Liver (tissue), 9 donors: ENCODE results near the gene CKAP5. TPM values are rescaled to one million over a fixed set of nuclear protein-coding genes. Genes with fewer than 3 reads are reported as not detected.

Experiments used
- DNase-seq: peaks from one replicate; pipeline ENCODE4 v3.0.0-alpha.2; 2017; ENCODE audit warnings: low spot score
- H3K27ac ChIP-seq, 2 donors: one replicate each; pipeline ENCODE4 v1.7.0; 2013; ENCODE audit warnings: inconsistent platforms in 2 of 2, low read length in 2 of 2, control low read depth in 1 of 2, low read depth in 1 of 2, mild to moderate bottlenecking in 1 of 2
- H3K27me3 ChIP-seq, 4 donors: one replicate each; pipeline versions ENCODE4 v1.6.1 to v1.7.0; 2013; ENCODE audit warnings: low read length in 3 of 4, inconsistent platforms in 1 of 4, mild to moderate bottlenecking in 1 of 4, moderate library complexity in 1 of 4; ENCODE audit not compliant: control insufficient read depth in 4 of 4, insufficient read depth in 4 of 4
- H3K36me3 ChIP-seq, 4 donors: one replicate each; pipeline versions ENCODE4 v1.6.1 to v1.7.0; 2013; ENCODE audit warnings: low read length in 3 of 4, mild to moderate bottlenecking in 3 of 4, low read depth in 1 of 4, moderate library complexity in 1 of 4; ENCODE audit not compliant: control insufficient read depth in 4 of 4, insufficient read depth in 3 of 4
- H3K4me1 ChIP-seq, 4 donors: one replicate each; pipeline versions ENCODE4 v1.6.1 to v1.7.0; 2013; ENCODE audit warnings: low read length in 3 of 4, mild to moderate bottlenecking in 3 of 4, moderate library complexity in 1 of 4; ENCODE audit not compliant: control insufficient read depth in 4 of 4, insufficient read depth in 4 of 4
- H3K4me3 ChIP-seq, 3 donors: one replicate each; pipeline versions ENCODE4 v1.6.1 to v1.7.0; 2013; ENCODE audit warnings: low read length in 3 of 3, control low read depth in 1 of 3, low read depth in 1 of 3, mild to moderate bottlenecking in 1 of 3
- H3K9ac ChIP-seq, 2 donors: one replicate each; pipeline ENCODE4 v1.7.0; 2013; ENCODE audit warnings: low read length in 2 of 2, mild to moderate bottlenecking in 2 of 2, moderate library complexity in 2 of 2, control low read depth in 1 of 2, low read depth in 1 of 2
- H3K9me3 ChIP-seq, 4 donors: one replicate each; pipeline versions ENCODE4 v1.6.1 to v1.7.0; 2013; ENCODE audit warnings: low read length in 3 of 4; ENCODE audit not compliant: control insufficient read depth in 4 of 4
- EGR1 ChIP-seq, 2 donors: IDR thresholded peaks; 2 replicates each; pipeline ENCODE4 v1.6.1; 2016 to 2018; ENCODE audit warnings: antibody characterized with exemption in 2 of 2, low read depth in 2 of 2
- FOXA1 ChIP-seq: IDR thresholded peaks from 2 replicates; pipeline ENCODE4 v1.6.1; 2016; ENCODE audit warnings: antibody characterized with exemption
- FOXA2 ChIP-seq: IDR thresholded peaks from 2 replicates; pipeline ENCODE4 v1.6.1; 2016; ENCODE audit warnings: antibody characterized with exemption
- GABPA ChIP-seq, 2 donors: IDR thresholded peaks in 1 of 2; conservative IDR thresholded peaks in 1 of 2; 2 replicates each; pipeline ENCODE4 v1.6.1; 2016; ENCODE audit warnings: antibody characterized with exemption in 2 of 2, mild to moderate bottlenecking in 1 of 2, moderate library complexity in 1 of 2
- HNF4A ChIP-seq, 2 donors: conservative IDR thresholded peaks; 2 replicates each; pipeline ENCODE4 v1.6.1; 2016; ENCODE audit warnings: antibody characterized with exemption in 2 of 2, mild to moderate bottlenecking in 2 of 2
- HNF4G ChIP-seq: IDR thresholded peaks from 2 replicates; pipeline ENCODE4 v1.6.1; 2016; ENCODE audit warnings: antibody characterized with exemption
- JUND ChIP-seq, 2 donors: IDR thresholded peaks; 2 replicates each; pipeline ENCODE4 v1.6.1; 2016; ENCODE audit warnings: antibody characterized with exemption in 2 of 2
- NR2F2 ChIP-seq: IDR thresholded peaks from 2 replicates; pipeline ENCODE4 v1.6.1; 2016; ENCODE audit warnings: antibody characterized with exemption
- RAD21 ChIP-seq, 2 donors: IDR thresholded peaks; 2 replicates each; pipeline ENCODE4 v1.6.1; 2016; ENCODE audit warnings: antibody characterized with exemption in 2 of 2, mild to moderate bottlenecking in 2 of 2
- RXRA ChIP-seq, 2 donors: IDR thresholded peaks; 2 replicates each; pipeline ENCODE4 v1.6.1; 2017 to 2018; ENCODE audit warnings: antibody characterized with exemption in 2 of 2, mild to moderate bottlenecking in 1 of 2
- SP1 ChIP-seq: IDR thresholded peaks from 2 replicates; pipeline ENCODE4 v1.6.1; 2018; ENCODE audit warnings: antibody characterized with exemption, mild to moderate bottlenecking
- TAF1 ChIP-seq: conservative IDR thresholded peaks from 2 replicates; pipeline ENCODE4 v1.6.1; 2016; ENCODE audit warnings: antibody characterized with exemption, mild to moderate bottlenecking
- YY1 ChIP-seq: IDR thresholded peaks from 2 replicates; pipeline ENCODE4 v1.6.1; 2016; ENCODE audit warnings: antibody characterized with exemption, mild to moderate bottlenecking
- WGBS: extraction: QIAGEN DNeasy Blood & Tissue Kit; methylation state at CpG from one replicate; pipeline ENCODE4 v1.1.7; 2013; 5-methylcytosine and 5-hydroxymethylcytosine counted together
- polyA plus RNA-seq, 2 donors: library from polyadenylated mRNA; stranded (reverse) in 1 of 2; unstranded in 1 of 2; fragments of 200-250 nt in 1 of 2; fragments of >200 nt in 1 of 2; fragmentation: Nextera tagmentation in 1 of 2; extraction: Ambion mirVana in 1 of 2; gene quantifications; one replicate each; pipeline versions ENCODE4 v1.2.1 to v1.2.3, GENCODE V29; 2013 to 2015
- total RNA-seq, 2 donors: library from RNA; depleted of rRNA; stranded (reverse); fragments of >200 nt; gene quantifications; one replicate each; pipeline ENCODE4 v1.2.3, GENCODE V29; 2014
- TF ChIP-seq, protein P1 (sequence below): IDR thresholded peaks from 2 replicates; pipeline ENCODE4 v1.6.1; 2016; ENCODE audit warnings: antibody characterized with exemption
- TF ChIP-seq, protein P2 (sequence below): IDR thresholded peaks from 2 replicates; pipeline ENCODE4 v1.6.1; 2016; ENCODE audit warnings: antibody characterized with exemption, mild to moderate bottlenecking
- TF ChIP-seq, protein P3 (sequence below): IDR thresholded peaks from 2 replicates; pipeline ENCODE4 v1.6.1; 2016; ENCODE audit warnings: antibody characterized with exemption
- TF ChIP-seq, protein P4 (sequence below): IDR thresholded peaks from 2 replicates; pipeline ENCODE4 v1.6.1; 2016; ENCODE audit warnings: antibody characterized with exemption
- donor health status: healthy.
- donor health status: healthy.
- donor health status: healthy.
- donor health status: healthy.
- donor health status: healthy.

The CKAP5 gene
- total and polyA plus RNA-seq, 4 donors, result 6.1 to 70.4 (median 15.4) TPM

DNA sequence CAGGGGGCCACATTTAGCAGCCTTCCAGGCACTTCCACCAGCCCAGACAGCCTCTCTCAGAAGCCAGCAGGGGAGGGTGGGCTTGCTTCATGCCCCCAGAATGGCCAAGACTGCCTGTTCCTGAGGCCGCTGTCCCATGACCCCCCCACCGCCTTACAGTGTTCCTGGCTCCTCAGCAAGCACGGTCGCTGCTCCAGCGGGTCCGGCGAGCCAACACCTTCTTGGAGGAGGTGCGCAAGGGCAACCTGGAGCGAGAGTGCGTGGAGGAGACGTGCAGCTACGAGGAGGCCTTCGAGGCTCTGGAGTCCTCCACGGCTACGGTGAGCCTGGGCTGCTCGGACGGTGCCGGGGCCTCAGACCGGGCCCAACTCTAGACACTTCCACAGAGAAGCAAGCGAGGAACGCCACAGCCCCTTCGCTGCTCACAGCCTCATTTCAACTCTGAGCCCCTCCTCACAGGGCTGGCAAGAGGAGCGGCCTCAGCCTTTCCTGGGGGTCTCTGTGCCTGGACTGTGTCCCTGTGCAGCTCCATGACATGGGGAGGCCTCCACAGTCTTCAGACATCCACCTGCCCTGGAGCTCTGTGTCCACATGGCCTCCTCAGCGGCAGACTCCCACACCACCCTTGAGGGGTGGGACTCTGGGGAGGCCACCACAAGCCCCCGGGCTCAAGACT, 126.4 kb downstream of the CKAP5 start:
- no peaks in the 10 kb centered on the region for H3K9me3 ChIP-seq
- TF ChIP-seq JUND (IDR thresholded peaks at IDR 0.05) (no peak), GABPA (IDR thresholded peaks at IDR 0.05 in 1 of 2, conservative IDR thresholded peaks at IDR 0.05 in 1 of 2) (no peak)
- TF ChIP-seq, protein P1, sequence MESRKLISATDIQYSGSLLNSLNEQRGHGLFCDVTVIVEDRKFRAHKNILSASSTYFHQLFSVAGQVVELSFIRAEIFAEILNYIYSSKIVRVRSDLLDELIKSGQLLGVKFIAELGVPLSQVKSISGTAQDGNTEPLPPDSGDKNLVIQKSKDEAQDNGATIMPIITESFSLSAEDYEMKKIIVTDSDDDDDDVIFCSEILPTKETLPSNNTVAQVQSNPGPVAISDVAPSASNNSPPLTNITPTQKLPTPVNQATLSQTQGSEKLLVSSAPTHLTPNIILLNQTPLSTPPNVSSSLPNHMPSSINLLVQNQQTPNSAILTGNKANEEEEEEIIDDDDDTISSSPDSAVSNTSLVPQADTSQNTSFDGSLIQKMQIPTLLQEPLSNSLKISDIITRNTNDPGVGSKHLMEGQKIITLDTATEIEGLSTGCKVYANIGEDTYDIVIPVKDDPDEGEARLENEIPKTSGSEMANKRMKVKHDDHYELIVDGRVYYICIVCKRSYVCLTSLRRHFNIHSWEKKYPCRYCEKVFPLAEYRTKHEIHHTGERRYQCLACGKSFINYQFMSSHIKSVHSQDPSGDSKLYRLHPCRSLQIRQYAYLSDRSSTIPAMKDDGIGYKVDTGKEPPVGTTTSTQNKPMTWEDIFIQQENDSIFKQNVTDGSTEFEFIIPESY, result no peak
- peaks cover 8 to 48% (median 30%) of the 10 kb centered on the region in 4 donors for H3K4me1 ChIP-seq
- peak overlapping the region; percentile 69 to 91 (median 77) for H3K4me3 ChIP-seq
- H3K36me3 ChIP-seq, result peaks cover 0 to 17% (median 5%) of the 10 kb centered on the region in 4 donors
- no peaks in the 10 kb centered on the region for H3K27me3 ChIP-seq
- H3K27ac ChIP-seq, result peak overlapping the region; percentile 84 to 99
- 48% methylated on average over 25 of the region's 25 CpGs for WGBS
- DNase-seq, result no peak
- H3K9ac ChIP-seq, result peak overlapping the region; percentile 92

DNA sequence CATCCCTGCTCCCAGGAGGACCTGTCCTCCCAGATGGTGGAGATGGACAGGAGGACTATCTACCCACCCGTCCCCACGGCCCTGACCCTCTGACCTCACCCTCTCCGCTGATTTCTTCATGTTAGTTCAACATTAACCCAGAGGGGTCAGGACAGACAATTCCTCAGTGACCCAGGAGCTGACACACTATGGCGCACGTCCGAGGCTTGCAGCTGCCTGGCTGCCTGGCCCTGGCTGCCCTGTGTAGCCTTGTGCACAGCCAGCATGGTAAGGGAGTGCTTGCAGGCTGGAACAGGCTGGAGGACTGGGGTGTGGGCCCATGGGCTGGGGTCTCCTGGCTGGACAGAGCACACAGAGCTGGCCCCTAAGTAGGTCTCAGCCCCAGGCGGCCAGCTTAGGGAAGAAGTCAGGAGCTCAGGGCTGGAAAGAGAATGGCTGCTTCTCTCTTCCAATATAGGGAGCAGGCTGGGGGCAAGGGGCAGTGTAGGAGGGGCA, 127.0 kb downstream of the CKAP5 start, which contains the start of gene F2:
Gene F2, plus strand, starts transcription at position 166 of the 495 bp plus-strand sequence. Its CDS starts 23 bp downstream, at position 189.
- DNase-seq, result peak; percentile 69
- H3K9ac ChIP-seq, result peak within 1 kb of the TSS; percentile 92
- 33% methylated on average over 7 of the region's 7 CpGs for WGBS
- no peaks in the 10 kb centered on the region for H3K9me3 ChIP-seq
- no peaks in the 10 kb centered on the region for H3K27me3 ChIP-seq
- H3K4me3 ChIP-seq, result peak within 1 kb of the TSS; percentile 69 to 91 (median 77)
- H3K36me3 ChIP-seq, result peaks cover 0 to 12% (median 2%) of the 10 kb centered on the region in 4 donors
- peaks cover 8 to 44% (median 29%) of the 10 kb centered on the region in 4 donors for H3K4me1 ChIP-seq
- H3K27ac ChIP-seq, result peak within 1 kb of the TSS; percentile 84 to 99
- TF ChIP-seq RXRA (IDR thresholded peaks at IDR 0.05) (peak; percentile 92 to 93), JUND (IDR thresholded peaks at IDR 0.05) (peak; percentile 16 to 70), HNF4A (conservative IDR thresholded peaks at IDR 0.05) (peak; percentile 80 to 82), YY1 (peak; percentile 86), TAF1 (peak; percentile 94), GABPA (IDR thresholded peaks at IDR 0.05 in 1 of 2, conservative IDR thresholded peaks at IDR 0.05 in 1 of 2) (peak in 1 of 2 donors; percentile 72), EGR1 (IDR thresholded peaks at IDR 0.05; ENCODE audit: low read depth in 2 of 2) (no peak), FOXA1 (no peak), HNF4G (no peak), RAD21 (IDR thresholded peaks at IDR 0.05) (peak; percentile 27 to 60), FOXA2 (no peak), SP1 (peak; percentile 47), NR2F2 (peak; percentile 95)
- TF ChIP-seq, protein P2, sequence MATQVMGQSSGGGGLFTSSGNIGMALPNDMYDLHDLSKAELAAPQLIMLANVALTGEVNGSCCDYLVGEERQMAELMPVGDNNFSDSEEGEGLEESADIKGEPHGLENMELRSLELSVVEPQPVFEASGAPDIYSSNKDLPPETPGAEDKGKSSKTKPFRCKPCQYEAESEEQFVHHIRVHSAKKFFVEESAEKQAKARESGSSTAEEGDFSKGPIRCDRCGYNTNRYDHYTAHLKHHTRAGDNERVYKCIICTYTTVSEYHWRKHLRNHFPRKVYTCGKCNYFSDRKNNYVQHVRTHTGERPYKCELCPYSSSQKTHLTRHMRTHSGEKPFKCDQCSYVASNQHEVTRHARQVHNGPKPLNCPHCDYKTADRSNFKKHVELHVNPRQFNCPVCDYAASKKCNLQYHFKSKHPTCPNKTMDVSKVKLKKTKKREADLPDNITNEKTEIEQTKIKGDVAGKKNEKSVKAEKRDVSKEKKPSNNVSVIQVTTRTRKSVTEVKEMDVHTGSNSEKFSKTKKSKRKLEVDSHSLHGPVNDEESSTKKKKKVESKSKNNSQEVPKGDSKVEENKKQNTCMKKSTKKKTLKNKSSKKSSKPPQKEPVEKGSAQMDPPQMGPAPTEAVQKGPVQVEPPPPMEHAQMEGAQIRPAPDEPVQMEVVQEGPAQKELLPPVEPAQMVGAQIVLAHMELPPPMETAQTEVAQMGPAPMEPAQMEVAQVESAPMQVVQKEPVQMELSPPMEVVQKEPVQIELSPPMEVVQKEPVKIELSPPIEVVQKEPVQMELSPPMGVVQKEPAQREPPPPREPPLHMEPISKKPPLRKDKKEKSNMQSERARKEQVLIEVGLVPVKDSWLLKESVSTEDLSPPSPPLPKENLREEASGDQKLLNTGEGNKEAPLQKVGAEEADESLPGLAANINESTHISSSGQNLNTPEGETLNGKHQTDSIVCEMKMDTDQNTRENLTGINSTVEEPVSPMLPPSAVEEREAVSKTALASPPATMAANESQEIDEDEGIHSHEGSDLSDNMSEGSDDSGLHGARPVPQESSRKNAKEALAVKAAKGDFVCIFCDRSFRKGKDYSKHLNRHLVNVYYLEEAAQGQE, result peak; percentile 65
- TF ChIP-seq, protein P1, result no peak
- TF ChIP-seq, protein P3, sequence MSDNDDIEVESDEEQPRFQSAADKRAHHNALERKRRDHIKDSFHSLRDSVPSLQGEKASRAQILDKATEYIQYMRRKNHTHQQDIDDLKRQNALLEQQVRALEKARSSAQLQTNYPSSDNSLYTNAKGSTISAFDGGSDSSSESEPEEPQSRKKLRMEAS, result peak; percentile 26
- TF ChIP-seq, protein P4, sequence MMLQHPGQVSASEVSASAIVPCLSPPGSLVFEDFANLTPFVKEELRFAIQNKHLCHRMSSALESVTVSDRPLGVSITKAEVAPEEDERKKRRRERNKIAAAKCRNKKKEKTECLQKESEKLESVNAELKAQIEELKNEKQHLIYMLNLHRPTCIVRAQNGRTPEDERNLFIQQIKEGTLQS, result peak; percentile 51
